NCI-H1930 (cell line): ENCODE measurements around the gene MAPKBP1.
A peak's percentile ranks its signal among the peaks of the same experiment; 100 is the strongest.
"Not testable (repeated sequence)": the region's sequence is repeated elsewhere in the genome, so short reads cannot be mapped to it uniquely, and the experiment has no call there.

ENCODE experiments used
- DNase-seq, 2 experiments: peaks; one replicate each; lab custom pipeline; 2025; lab: John Stamatoyannopoulos, UW

MAPKBP1 gene

DNA sequence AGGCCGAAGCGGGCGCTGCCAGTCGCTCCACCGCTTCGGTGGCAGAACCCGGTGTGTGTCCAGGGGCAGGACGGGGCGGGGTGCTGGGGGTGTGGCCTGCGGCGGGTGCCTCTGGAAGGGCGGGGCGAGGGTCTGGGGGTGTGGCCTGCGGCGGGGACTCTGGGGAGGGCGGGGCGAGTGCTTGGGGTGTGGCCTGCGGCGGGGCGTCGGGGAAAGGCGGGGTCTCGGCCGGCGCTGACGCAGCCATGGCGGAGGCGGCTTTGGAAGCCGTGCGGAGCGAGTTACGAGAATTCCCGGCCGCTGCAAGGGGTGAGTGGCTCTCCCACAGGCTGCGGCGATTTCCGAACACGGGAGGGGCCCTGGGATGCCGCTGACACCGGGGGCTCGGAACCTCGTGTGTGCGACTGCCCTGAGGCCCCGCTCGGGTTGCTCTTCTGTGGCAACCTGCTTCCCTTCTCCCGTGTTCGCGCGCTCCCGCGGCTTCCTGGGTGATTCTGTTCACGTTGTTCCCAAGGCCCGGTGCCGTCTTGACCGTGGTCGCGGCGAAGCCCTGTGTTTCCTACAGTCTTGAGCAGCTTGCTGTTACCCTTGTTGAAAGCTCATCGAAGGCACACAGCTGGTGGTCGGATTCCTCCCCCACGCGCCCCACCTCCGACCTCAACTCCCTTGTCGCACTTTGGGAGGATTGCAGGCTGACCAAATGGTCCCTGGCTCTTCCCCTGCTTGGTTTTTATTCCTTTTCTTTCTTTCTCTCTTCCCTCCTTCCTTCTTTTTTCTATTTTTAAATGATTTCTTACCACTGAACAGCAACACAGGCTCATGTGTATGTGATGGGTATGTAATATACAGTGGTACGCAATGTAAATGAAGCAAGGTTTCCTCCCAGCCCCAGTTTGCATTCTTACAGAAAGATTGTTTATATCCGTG, 53.9 kb downstream of the MAPKBP1 start, which contains the start of gene JMJD7:
TSS of gene JMJD7 (plus strand) at position 213 of the 927 bp plus-strand sequence. CDS start at position 246, 33 bp downstream.
- DNase-seq, result peak; percentile 40 to 73

GRCh38 chr15:41828807-41829141, 54.5 kb downstream of the MAPKBP1 start:
- DNase-seq, result no peak

DNA sequence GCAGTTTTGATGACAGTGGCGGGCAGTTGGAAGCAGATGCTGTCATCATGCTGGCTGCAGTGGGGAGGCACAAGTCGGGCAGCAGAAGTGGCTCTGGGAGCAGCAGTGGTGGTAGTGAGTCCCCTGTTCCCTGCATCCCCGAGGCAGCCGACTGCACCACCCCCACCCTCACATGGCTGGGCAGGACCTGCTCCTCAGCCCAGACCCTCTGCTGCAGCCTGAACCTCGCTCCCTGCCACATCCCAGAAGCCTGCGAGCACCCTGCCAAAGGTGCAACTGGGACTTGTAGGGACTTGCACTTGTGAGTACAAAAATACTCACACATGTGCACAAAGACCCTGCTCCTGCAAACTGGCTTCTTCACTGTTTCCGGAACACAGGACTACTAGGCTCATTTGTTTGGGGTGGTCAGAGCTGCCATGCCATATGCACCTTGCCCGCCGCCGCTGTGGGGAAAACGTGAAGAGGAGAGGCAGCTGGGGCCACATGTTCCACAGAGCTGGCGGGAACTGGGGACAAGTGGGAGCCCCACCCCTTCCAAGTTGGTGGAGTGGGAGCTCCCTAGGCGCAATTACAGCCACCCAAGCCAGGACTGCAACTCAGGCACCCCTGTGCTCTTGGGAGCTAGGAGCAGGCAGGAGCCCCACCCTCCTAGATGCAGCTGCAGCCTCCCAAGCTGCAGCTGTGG, 55.8 kb downstream of the MAPKBP1 start:
- no peak for DNase-seq

DNA sequence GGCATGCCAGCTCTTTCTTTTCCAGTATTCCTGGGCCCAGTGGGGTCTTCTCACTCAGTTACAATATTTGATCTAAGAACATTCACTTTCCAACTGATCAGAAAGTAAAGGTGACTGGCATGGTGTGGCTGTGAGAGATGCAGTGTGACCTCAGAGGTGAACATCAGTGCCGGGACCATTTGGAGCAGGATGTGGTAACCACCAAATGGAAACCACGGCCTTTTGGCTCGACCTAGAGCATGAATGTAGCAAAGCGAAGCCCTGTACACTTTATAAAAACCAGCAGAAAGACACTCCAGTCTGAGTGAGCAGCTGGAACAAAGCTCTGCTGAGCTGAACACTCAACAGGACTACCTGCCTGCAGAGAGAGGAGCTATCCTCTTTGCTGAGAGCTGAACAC, 57.0 kb downstream of the MAPKBP1 start:
- not testable (repeated sequence) for DNase-seq

DNA sequence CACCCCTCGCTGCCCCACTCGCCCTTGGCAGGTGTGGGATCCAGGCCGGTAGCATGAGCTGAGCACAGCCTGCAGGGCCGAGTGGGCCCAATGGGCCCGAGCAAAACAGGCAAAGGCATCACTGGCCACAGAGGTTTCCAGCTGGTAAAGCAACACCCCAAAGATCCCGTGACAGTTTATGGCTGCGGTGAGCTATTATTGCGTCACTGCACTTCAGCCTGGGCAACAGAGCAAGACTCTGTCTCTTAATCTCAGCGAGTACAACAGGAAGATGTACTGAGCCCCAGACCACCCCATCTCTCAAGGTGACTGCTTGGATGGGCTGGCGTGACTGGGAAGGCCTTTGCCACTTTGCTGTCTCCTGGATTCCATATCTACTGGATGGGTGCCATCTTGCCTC, 57.9 kb downstream of the MAPKBP1 start:
- no peak for DNase-seq

- DNase-seq, result no peak
These were observed 58.6 kb downstream of the MAPKBP1 start for GRCh38 chr15:41832875-41833274.

GRCh38 chr15:41834096-41834495, 59.8 kb downstream of the MAPKBP1 start:
- DNase-seq, result no peak

DNA sequence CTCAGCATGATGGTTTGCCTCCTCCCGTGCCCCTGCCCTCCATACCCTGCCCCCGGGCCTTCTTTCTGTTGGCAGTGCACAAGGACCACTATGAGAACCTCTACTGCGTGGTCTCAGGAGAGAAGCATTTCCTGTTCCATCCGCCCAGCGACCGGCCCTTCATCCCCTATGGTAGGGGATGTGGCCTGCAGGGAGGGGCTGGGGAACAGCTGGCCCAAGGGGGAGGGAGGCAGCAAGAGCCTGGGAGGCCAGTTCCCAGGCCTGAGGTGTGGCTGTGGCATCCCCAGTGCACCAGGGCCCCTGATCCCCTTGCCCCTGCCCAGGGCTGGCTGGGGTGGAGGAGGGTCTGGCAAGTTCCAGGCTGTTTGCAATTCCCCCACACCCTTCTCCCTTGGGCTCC, 61.8 kb downstream of the MAPKBP1 start:
- DNase-seq, result no peak

DNA sequence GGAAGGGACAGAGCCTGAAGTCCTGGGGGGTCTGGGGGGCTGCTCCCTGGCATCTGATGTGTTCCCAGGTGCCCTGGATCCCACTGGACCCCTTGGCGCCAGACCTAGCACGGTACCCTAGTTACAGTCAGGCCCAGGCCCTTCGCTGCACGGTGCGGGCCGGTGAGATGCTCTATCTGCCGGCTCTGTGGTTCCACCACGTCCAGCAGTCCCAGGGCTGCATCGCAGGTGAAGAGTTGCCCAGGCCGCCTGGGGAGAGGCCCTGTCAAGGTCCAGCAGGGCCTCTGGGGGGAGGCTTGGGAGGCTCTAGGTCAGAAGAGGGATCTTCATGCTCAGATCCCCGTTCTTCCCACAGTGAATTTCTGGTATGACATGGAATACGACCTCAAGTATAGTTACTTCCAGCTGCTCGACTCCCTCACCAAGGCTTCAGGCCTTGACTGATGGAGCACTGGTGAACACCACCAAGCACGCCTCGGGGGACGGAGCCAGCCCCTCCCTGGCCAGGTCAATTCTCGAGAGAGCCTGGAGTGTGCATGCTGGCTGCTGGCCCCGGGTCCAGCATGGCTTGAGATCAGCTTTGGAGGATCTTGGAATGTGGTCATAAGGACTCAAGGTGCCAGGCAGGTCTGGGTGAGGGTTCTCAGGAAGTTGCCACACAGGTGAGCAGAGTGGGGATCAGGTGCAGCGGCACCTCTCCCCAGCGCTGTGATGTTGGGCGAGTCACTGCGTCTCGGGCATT, 62.6 kb downstream of the MAPKBP1 start:
- DNase-seq, result no peak

DNA sequence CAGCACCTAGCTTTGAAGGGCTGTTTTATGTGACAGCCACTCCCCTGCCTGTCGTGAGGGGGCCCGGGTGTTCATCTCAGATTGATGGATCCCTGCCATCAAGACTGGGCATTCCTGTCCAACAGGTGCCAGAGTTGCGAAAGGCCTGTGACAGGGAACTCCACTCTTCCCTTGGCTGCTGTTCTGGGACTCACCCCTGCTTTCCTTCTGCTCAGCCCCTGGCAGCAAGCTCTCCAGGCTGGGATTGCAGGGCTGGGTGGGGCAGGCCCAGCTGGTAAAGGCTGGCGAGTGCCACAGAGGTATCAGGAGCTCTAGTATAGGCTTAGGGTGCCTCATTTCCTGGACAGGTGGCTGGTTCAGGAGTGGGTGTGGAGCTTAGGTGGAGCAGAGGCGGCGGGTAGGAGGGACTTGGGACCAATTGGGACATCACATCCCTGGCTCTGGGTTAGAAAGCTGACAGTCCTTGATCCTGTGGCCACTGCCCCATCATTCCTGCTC, 64.2 kb downstream of the MAPKBP1 start, which contains the start of gene PLA2G4B:
TSS of gene PLA2G4B (plus strand) at position 448 of the 498 bp plus-strand sequence. CDS start 67 bp downstream, outside the sequence.
- DNase-seq, result no peak

GRCh38 chr15:41839781-41840491, 65.7 kb downstream of the MAPKBP1 start:
- no peak for DNase-seq

- DNase-seq, result no peak
These were observed 66.4 kb downstream of the MAPKBP1 start for GRCh38 chr15:41840673-41841072.

GRCh38 chr15:41841131-41841530, 66.8 kb downstream of the MAPKBP1 start:
- no peak for DNase-seq

DNA sequence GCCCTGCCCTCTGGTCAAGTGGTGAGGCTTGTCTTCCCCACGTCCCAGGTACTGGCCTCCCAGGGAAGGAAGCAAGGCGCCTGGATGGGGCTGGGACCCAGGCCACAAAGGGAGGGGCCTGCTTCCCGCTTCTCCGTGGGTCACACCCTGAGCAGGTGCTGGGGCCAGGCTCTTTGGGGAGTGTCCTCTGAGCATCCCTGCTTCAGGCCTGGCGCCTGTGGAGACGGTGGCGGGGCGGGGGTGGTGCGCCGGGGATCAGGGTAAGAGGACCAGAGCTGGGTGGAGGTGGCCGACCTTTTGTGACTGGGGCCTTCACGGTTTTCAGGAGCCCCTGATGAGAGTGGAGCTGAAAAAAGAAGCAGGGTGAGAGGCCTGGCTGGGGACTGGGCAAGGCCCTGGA, 67.9 kb downstream of the MAPKBP1 start:
- no peak for DNase-seq

GRCh38 chr15:41843571-41843970, 69.3 kb downstream of the MAPKBP1 start:
- no peak for DNase-seq

DNA sequence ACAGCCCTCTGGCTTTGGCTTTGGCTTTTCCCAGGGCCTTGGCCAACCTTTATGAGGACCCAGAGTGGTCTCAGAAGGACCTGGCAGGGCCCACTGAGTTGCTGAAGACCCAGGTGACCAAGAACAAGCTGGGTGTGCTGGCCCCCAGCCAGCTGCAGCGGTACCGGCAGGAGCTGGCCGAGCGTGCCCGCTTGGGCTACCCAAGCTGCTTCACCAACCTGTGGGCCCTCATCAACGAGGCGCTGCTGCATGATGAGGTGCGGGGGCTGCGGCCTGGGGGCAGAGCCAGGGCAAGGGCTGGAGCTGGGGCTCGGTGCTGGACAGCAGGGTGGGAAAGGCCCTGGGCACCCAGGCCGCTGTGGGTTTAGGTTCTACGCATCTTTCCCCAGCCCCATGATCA, 70.5 kb downstream of the MAPKBP1 start:
- no peak for DNase-seq

DNA sequence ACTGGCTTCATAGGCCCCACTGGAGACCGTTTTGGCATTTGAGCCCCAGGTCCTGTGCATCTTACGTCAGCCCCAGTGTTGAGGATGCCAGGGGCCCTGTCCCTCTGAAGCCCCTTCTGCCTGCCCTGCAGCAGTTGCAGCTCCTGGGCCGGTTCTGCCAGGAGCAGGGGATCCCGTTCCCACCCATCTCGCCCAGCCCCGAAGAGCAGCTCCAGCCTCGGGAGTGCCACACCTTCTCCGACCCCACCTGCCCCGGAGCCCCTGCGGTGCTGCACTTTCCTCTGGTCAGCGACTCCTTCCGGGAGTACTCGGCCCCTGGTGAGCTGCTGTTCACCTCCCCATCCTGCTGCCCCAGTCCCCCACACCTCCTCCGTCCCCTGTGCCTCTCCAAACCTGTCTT, 72.9 kb downstream of the MAPKBP1 start:
- no peak for DNase-seq

DNA sequence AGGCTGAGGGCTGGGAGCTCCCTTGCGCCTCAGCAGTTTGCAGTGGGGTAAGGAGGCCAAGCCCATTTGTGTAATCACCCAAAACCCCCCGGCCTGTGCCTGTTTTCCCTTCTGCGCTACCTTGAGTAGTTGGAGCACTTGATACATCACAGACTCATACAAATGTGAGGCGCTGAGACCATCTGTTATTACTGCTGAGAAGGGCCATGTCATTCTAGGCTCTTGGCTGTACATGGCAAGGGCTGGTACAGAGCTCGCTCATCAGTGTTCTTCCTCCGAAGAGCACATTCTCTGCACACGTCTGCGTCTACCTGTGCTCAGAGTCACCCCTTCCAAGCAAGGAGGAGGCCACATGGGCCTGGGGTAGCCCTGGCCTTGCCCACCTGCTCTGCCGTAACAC, 73.7 kb downstream of the MAPKBP1 start:
- DNase-seq, result no peak

- no peak for DNase-seq
These were observed 74.3 kb downstream of the MAPKBP1 start for GRCh38 chr15:41848631-41849030.

DNA sequence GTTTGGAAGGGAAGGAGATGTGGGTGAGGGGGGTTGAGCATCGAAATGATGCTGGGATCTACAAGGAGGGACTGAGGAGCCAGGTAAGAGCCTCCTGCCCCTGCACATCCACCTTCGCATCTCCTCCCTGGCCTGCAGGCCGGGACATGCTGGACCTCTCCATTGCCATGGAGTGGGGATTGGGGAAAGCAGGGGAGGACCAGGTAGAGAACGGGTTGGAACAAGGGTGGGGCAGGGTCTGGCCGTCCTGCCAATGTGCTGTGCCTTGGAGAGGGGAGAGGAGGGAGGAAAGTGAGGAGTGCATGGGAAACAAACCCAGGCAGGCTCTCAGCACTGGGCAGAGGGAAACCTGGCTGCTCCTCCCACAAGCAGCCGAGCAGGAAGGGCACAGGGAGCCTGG, 74.9 kb downstream of the MAPKBP1 start:
- no peak for DNase-seq

DNA sequence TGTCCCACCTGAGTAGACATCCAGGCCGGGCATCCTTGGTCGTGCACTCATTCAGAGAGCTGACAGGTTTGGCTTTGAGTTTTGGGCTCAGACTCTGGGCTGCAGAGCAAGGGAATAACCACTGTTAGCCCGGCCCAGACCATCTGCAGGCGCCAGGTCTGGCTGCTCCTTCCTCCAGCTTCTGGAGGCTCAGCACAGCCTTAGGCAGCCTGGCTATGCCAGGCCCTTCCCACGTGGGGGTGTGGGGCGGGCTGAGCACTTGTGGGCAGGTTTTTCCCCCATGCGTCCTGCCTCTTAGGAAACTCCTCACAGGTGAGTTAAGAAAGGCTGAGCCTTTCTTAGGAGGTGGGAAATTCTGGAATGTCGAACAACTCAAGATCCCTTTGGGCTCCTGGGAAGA, 75.6 kb downstream of the MAPKBP1 start:
- no peak for DNase-seq
